ENCODE data around the gene PPP1R14D.

PPP1R14D gene

GRCh38 chr15:40815042-40815698, 13.3 kb downstream of the PPP1R14D start:
- no peak for DNase-seq

- no peak for DNase-seq
These were observed 15.6 kb downstream of the PPP1R14D start for GRCh38 chr15:40812721-40813425.

GRCh38 chr15:40808861-40809450, 19.6 kb downstream of the PPP1R14D start:
- DNase-seq = no peak

GRCh38 chr15:40807888-40808461, 20.5 kb downstream of the PPP1R14D start:
- DNase-seq = no peak

- DNase-seq = peak; percentile 84 to 89
These were observed 21.2 kb downstream of the PPP1R14D start, which contains the start of the genes DNAJC17 and ZFYVE19 for GRCh38 chr15:40807028-40807887. DNAJC17 (minus strand) TSS chr15:40807473; CDS start chr15:40807446, 27 bp downstream. ZFYVE19 (plus strand) TSS chr15:40807089; CDS start chr15:40807590, 501 bp downstream.

GRCh38 chr15:40806672-40807027, 21.9 kb downstream of the PPP1R14D start:
- no peak for DNase-seq

GRCh38 chr15:40803688-40804087, 24.8 kb downstream of the PPP1R14D start:
- DNase-seq = no peak

- DNase-seq = no peak
These were observed 25.4 kb downstream of the PPP1R14D start for GRCh38 chr15:40803076-40803475.

- DNase-seq = no peak
These were observed 29.0 kb downstream of the PPP1R14D start for GRCh38 chr15:40799523-40799922.

- no peak for DNase-seq
These were observed 32.0 kb downstream of the PPP1R14D start for GRCh38 chr15:40796512-40796911.

GRCh38 chr15:40796041-40796440, 32.5 kb downstream of the PPP1R14D start:
- DNase-seq = no peak

GRCh38 chr15:40793216-40793989, 35.1 kb downstream of the PPP1R14D start:
- no peak for DNase-seq

- DNase-seq = no peak
These were observed 36.1 kb downstream of the PPP1R14D start for GRCh38 chr15:40792394-40792793.

GRCh38 chr15:40790718-40791117, 37.8 kb downstream of the PPP1R14D start:
- no peak for DNase-seq

- DNase-seq = no peak
These were observed 38.5 kb downstream of the PPP1R14D start for GRCh38 chr15:40789999-40790398.

- DNase-seq = no peak
These were observed 39.4 kb downstream of the PPP1R14D start for GRCh38 chr15:40789119-40789518.

GRCh38 chr15:40787991-40788390, 40.5 kb downstream of the PPP1R14D start:
- DNase-seq = no peak

GRCh38 chr15:40787344-40787841, 41.1 kb downstream of the PPP1R14D start:
- DNase-seq = peak; percentile 58 to 68

GRCh38 chr15:40785814-40786213, 42.7 kb downstream of the PPP1R14D start:
- DNase-seq = no peak

GRCh38 chr15:40785164-40785563, 43.3 kb downstream of the PPP1R14D start:
- no peak for DNase-seq

GRCh38 chr15:40782609-40783227, 45.8 kb downstream of the PPP1R14D start:
- peak; percentile 9 to 12 for DNase-seq
